Astrocyte (in vitro differentiated cells and primary cell): ENCODE results near the gene PDE11A. TPM values are rescaled to one million over a fixed set of nuclear protein-coding genes. Genes with fewer than 3 reads are reported as not detected.

Experiments used
- DNase-seq: peaks from one replicate; pipeline ENCODE4 v3.0.0-alpha.2; 2010; ENCODE audit warnings: low read depth
- FAIRE-seq: peaks from 2 replicates; lab custom pipeline; 2011; peaks lifted over from hg19 to GRCh38; lab: Jason Lieb, UNC
- H2AFZ ChIP-seq: 2 replicates; pipeline ENCODE4 v1.6.0; 2012; ENCODE audit warnings: low read depth, low read length, inconsistent platforms
- H3K27ac ChIP-seq: 2 replicates; pipeline ENCODE4 v1.5.1; 2011; ENCODE audit warnings: low read depth, low read length, inconsistent platforms
- H3K27me3 ChIP-seq: 2 replicates; pipeline ENCODE4 v1.6.0; 2011; ENCODE audit warnings: low read length, inconsistent platforms; ENCODE audit not compliant: insufficient read depth
- H3K36me3 ChIP-seq: 2 replicates; pipeline ENCODE4 v1.5.1; 2011; ENCODE audit warnings: low read length, inconsistent platforms; ENCODE audit not compliant: insufficient read depth
- H3K4me1 ChIP-seq: 2 replicates; pipeline ENCODE4 v1.5.1; 2011; ENCODE audit warnings: low read length, inconsistent platforms; ENCODE audit not compliant: insufficient read depth
- H3K4me2 ChIP-seq: 2 replicates; pipeline ENCODE4 v1.6.0; 2012; ENCODE audit warnings: low read length, inconsistent platforms
- H3K4me3 ChIP-seq: 2 replicates; pipeline ENCODE4 v1.5.1; 2011; ENCODE audit warnings: low read depth, mild to moderate bottlenecking, low read length, inconsistent platforms; ENCODE audit not compliant: insufficient read depth
- H3K79me2 ChIP-seq: 2 replicates; pipeline ENCODE4 v1.6.0; 2012; ENCODE audit warnings: mild to moderate bottlenecking, low read length, inconsistent platforms; ENCODE audit not compliant: insufficient read depth
- H3K9ac ChIP-seq: 2 replicates; pipeline ENCODE4 v1.6.0; 2012; ENCODE audit warnings: mild to moderate bottlenecking, low read length, inconsistent platforms
- H3K9me3 ChIP-seq: 2 replicates; pipeline ENCODE4 v1.5.1; 2012; ENCODE audit warnings: low read depth, mild to moderate bottlenecking, low read length, inconsistent platforms; ENCODE audit not compliant: insufficient read depth
- H4K20me1 ChIP-seq: 2 replicates; pipeline ENCODE4 v1.6.0; 2012; ENCODE audit warnings: low read length, inconsistent platforms; ENCODE audit not compliant: insufficient read depth
- H3K27ac Mint-ChIP-seq: one replicate; pipeline ENCODE4 v1.8.0; 2021; ENCODE audit warnings: mild to moderate bottlenecking, mixed read lengths; ENCODE audit not compliant: unreplicated experiment
- H3K27me3 Mint-ChIP-seq: one replicate; pipeline ENCODE4 v1.8.0; 2021; ENCODE audit warnings: low read depth, mixed read lengths; ENCODE audit not compliant: unreplicated experiment
- H3K36me3 Mint-ChIP-seq: one replicate; pipeline ENCODE4 v1.8.0; 2021; ENCODE audit warnings: low read depth, mixed read lengths; ENCODE audit not compliant: unreplicated experiment
- H3K4me1 Mint-ChIP-seq: one replicate; pipeline ENCODE4 v1.8.0; 2021; ENCODE audit warnings: low read depth, mixed read lengths; ENCODE audit not compliant: unreplicated experiment
- H3K4me3 Mint-ChIP-seq: one replicate; pipeline ENCODE4 v1.8.0; 2021; ENCODE audit warnings: mild to moderate bottlenecking, moderate library complexity, mixed read lengths; ENCODE audit not compliant: unreplicated experiment
- H3K9me3 Mint-ChIP-seq: one replicate; pipeline ENCODE4 v1.8.0; 2021; ENCODE audit warnings: mild to moderate bottlenecking, mixed read lengths; ENCODE audit not compliant: unreplicated experiment
- CTCF ChIP-seq: IDR thresholded peaks from 2 replicates; pipeline ENCODE4 v1.5.1; 2011; ENCODE audit warnings: low read depth, mild to moderate bottlenecking, inconsistent platforms, low read length, moderate library complexity; ENCODE audit not compliant: insufficient read depth
- EZH2 ChIP-seq: IDR thresholded peaks from 2 replicates; pipeline ENCODE4 v1.6.1; 2012; ENCODE audit warnings: mild to moderate bottlenecking, low read length, inconsistent platforms; ENCODE audit not compliant: insufficient read depth
- total RNA-seq: library from RNA; stranded (reverse); gene quantifications from 2 replicates; pipeline ENCODE4 v1.2.1, GENCODE V29; 2021

Gene PDE11A
- total RNA-seq, 1 donor from 2014 or later, result 0.45 TPM

- H3K4me2 ChIP-seq, result no peak overlapping the region
- no peaks in the 10 kb centered on the region for H3K27me3 ChIP-seq
- H3K9me3 Mint-ChIP-seq, result no peaks in the 10 kb centered on the region
- H3K27me3 Mint-ChIP-seq, result no peaks in the 10 kb centered on the region
- H3K4me1 ChIP-seq, result no peaks in the 10 kb centered on the region
- no peaks in the 10 kb centered on the region for H3K36me3 ChIP-seq
- DNase-seq, result peak; percentile 13
- no peaks in the 10 kb centered on the region for H3K79me2 ChIP-seq
- no peak for TF ChIP-seq EZH2
- TF ChIP-seq CTCF, result peak; percentile 51
- no peaks in the 10 kb centered on the region for H3K9me3 ChIP-seq
- no peak overlapping the region for H3K27ac ChIP-seq
- H3K4me3 ChIP-seq, result no peak overlapping the region
- no peak overlapping the region for H3K9ac ChIP-seq
- H3K27ac Mint-ChIP-seq, result no peak overlapping the region
- FAIRE-seq, result no peak
- H2AFZ ChIP-seq, result no peak overlapping the region
- no peaks in the 10 kb centered on the region for H3K4me1 Mint-ChIP-seq
- no peak overlapping the region for H3K4me3 Mint-ChIP-seq
- H4K20me1 ChIP-seq, result no peaks in the 10 kb centered on the region
- H3K36me3 Mint-ChIP-seq, result no peaks in the 10 kb centered on the region
These were observed 273.0 kb downstream of the PDE11A start for GRCh38 chr2:177799531-177799930.

- no peaks in the 10 kb centered on the region for H3K36me3 Mint-ChIP-seq
- DNase-seq (no peak), FAIRE-seq (no peak)
These were observed 274.8 kb downstream of the PDE11A start for GRCh38 chr2:177797808-177798207.

More at GRCh38 chr2:177797808-177798207, 274.8 kb downstream of the PDE11A start:
- H3K4me1 ChIP-seq, result no peaks in the 10 kb centered on the region
- H3K36me3 ChIP-seq, result no peaks in the 10 kb centered on the region
- no peaks in the 10 kb centered on the region for H3K9me3 Mint-ChIP-seq
- no peak overlapping the region for H3K4me2 ChIP-seq
- no peaks in the 10 kb centered on the region for H4K20me1 ChIP-seq
- TF ChIP-seq EZH2 (no peak), CTCF (no peak)
- H3K27ac Mint-ChIP-seq, result no peak overlapping the region
- no peak overlapping the region for H3K27ac ChIP-seq
- H2AFZ ChIP-seq, result no peak overlapping the region
- H3K79me2 ChIP-seq, result no peaks in the 10 kb centered on the region
- H3K4me3 ChIP-seq, result no peak overlapping the region
- peaks cover 1% of the 10 kb centered on the region for H3K27me3 Mint-ChIP-seq
- H3K9me3 ChIP-seq, result no peaks in the 10 kb centered on the region
- H3K4me3 Mint-ChIP-seq, result no peak overlapping the region
- H3K4me1 Mint-ChIP-seq, result no peaks in the 10 kb centered on the region
- H3K27me3 ChIP-seq, result no peaks in the 10 kb centered on the region
- no peak overlapping the region for H3K9ac ChIP-seq
